IPS-18a (cell line): Measurements from ENCODE around the gene RERG.
"Not testable (repeated sequence)": the region's sequence is repeated elsewhere in the genome, so short reads cannot be mapped to it uniquely, and the experiment has no call there.

Experiments used
- H3K27ac ChIP-seq: one replicate; pipeline ENCODE4 v1.5.1; 2013; ENCODE audit warnings: low read length
- H3K27me3 ChIP-seq: one replicate; pipeline ENCODE4 v1.6.1; 2013; ENCODE audit warnings: mild to moderate bottlenecking, low read length; ENCODE audit not compliant: control insufficient read depth, insufficient read depth
- H3K36me3 ChIP-seq: one replicate; pipeline ENCODE4 v1.6.1; 2013; ENCODE audit warnings: low read depth, low read length; ENCODE audit not compliant: control insufficient read depth
- H3K4me1 ChIP-seq: one replicate; pipeline ENCODE4 v1.6.1; 2013; ENCODE audit warnings: low read depth, low read length; ENCODE audit not compliant: control insufficient read depth
- H3K4me3 ChIP-seq: one replicate; pipeline ENCODE4 v1.5.1; 2013; ENCODE audit warnings: low read length
- H3K9ac ChIP-seq: one replicate; pipeline ENCODE4 v1.6.1; 2013; ENCODE audit warnings: mild to moderate bottlenecking, low read length, moderate library complexity
- H3K9me3 ChIP-seq: one replicate; pipeline ENCODE4 v1.6.1; 2013; ENCODE audit warnings: low read depth, low read length; ENCODE audit not compliant: control insufficient read depth

The RERG gene

GRCh38 chr12:15122344-15122743 lies 98.9 kb downstream of the RERG start:
- Histone ChIP-seq H3K27ac (no peak overlapping the region), H3K9ac (no peak overlapping the region), H3K9me3 (no peaks in the 10 kb centered on the region), H3K36me3 (no peaks in the 10 kb centered on the region), H3K4me1 (no peaks in the 10 kb centered on the region), H3K4me3 (no peak overlapping the region), H3K27me3 (no peaks in the 10 kb centered on the region)

GRCh38 chr12:15118955-15119354 lies 102.3 kb downstream of the RERG start:
- no peak overlapping the region for H3K27ac ChIP-seq
- no peaks in the 10 kb centered on the region for H3K27me3 ChIP-seq
- H3K36me3 ChIP-seq = no peaks in the 10 kb centered on the region
- H3K9me3 ChIP-seq = no peaks in the 10 kb centered on the region
- no peak overlapping the region for H3K9ac ChIP-seq
- no peaks in the 10 kb centered on the region for H3K4me1 ChIP-seq
- no peak overlapping the region for H3K4me3 ChIP-seq

GRCh38 chr12:15116983-15117382 lies 104.2 kb downstream of the RERG start:
- Histone ChIP-seq H3K27me3 (no peaks in the 10 kb centered on the region), H3K27ac (no peak overlapping the region), H3K9me3 (no peaks in the 10 kb centered on the region), H3K4me1 (no peaks in the 10 kb centered on the region), H3K36me3 (no peaks in the 10 kb centered on the region), H3K9ac (no peak overlapping the region), H3K4me3 (no peak overlapping the region)

- no peaks in the 10 kb centered on the region for H3K36me3 ChIP-seq
- no peak overlapping the region for H3K27ac ChIP-seq
- no peaks in the 10 kb centered on the region for H3K27me3 ChIP-seq
- no peaks in the 10 kb centered on the region for H3K4me1 ChIP-seq
- H3K9ac ChIP-seq = no peak overlapping the region
- no peaks in the 10 kb centered on the region for H3K9me3 ChIP-seq
- no peak overlapping the region for H3K4me3 ChIP-seq
Observed at GRCh38 chr12:15116086-15116485, 105.1 kb downstream of the RERG start.

GRCh38 chr12:15115434-15115833 lies 105.8 kb downstream of the RERG start:
- Histone ChIP-seq H3K9me3 (no peaks in the 10 kb centered on the region), H3K36me3 (no peaks in the 10 kb centered on the region), H3K27me3 (no peaks in the 10 kb centered on the region), H3K27ac (no peak overlapping the region), H3K4me3 (no peak overlapping the region), H3K4me1 (no peaks in the 10 kb centered on the region), H3K9ac (no peak overlapping the region)

GRCh38 chr12:15114501-15114900 lies 106.7 kb downstream of the RERG start:
- Histone ChIP-seq H3K9ac (no peak overlapping the region), H3K27ac (no peak overlapping the region), H3K9me3 (no peaks in the 10 kb centered on the region), H3K4me3 (no peak overlapping the region), H3K4me1 (no peaks in the 10 kb centered on the region), H3K36me3 (no peaks in the 10 kb centered on the region), H3K27me3 (no peaks in the 10 kb centered on the region)

- H3K9ac ChIP-seq = no peak overlapping the region
Observed at GRCh38 chr12:15092826-15093225, 128.4 kb downstream of the RERG start.

GRCh38 chr12:15090441-15090840 lies 130.8 kb downstream of the RERG start:
- no peaks in the 10 kb centered on the region for H3K4me1 ChIP-seq
- no peaks in the 10 kb centered on the region for H3K27me3 ChIP-seq
- no peaks in the 10 kb centered on the region for H3K36me3 ChIP-seq
- no peak overlapping the region for H3K4me3 ChIP-seq
- no peak overlapping the region for H3K27ac ChIP-seq
- no peaks in the 10 kb centered on the region for H3K9me3 ChIP-seq
- H3K9ac ChIP-seq = no peak overlapping the region

More at GRCh38 chr12:15092826-15093225, 128.4 kb downstream of the RERG start:
- H3K36me3 ChIP-seq = no peaks in the 10 kb centered on the region
- no peak overlapping the region for H3K27ac ChIP-seq
- H3K4me3 ChIP-seq = no peak overlapping the region
- H3K9me3 ChIP-seq = no peaks in the 10 kb centered on the region
- H3K4me1 ChIP-seq = no peaks in the 10 kb centered on the region
- no peaks in the 10 kb centered on the region for H3K27me3 ChIP-seq

GRCh38 chr12:15088105-15088504 lies 133.1 kb downstream of the RERG start:
- no peak overlapping the region for H3K9ac ChIP-seq
- H3K9me3 ChIP-seq = no peaks in the 10 kb centered on the region
- H3K27me3 ChIP-seq = no peaks in the 10 kb centered on the region
- H3K27ac ChIP-seq = no peak overlapping the region
- H3K4me1 ChIP-seq = no peaks in the 10 kb centered on the region
- H3K4me3 ChIP-seq = no peak overlapping the region
- no peaks in the 10 kb centered on the region for H3K36me3 ChIP-seq

- H3K4me1 ChIP-seq, H3K36me3 ChIP-seq, H3K27ac ChIP-seq, H3K27me3 ChIP-seq, H3K4me3 ChIP-seq, H3K9ac ChIP-seq, H3K9me3 ChIP-seq: not testable (repeated sequence)
Observed at GRCh38 chr12:15077751-15078150, 143.5 kb downstream of the RERG start.

- Histone ChIP-seq H3K36me3 (no peaks in the 10 kb centered on the region), H3K4me3 (no peak overlapping the region), H3K27ac (no peak overlapping the region), H3K27me3 (no peaks in the 10 kb centered on the region), H3K9me3 (no peaks in the 10 kb centered on the region), H3K4me1 (no peaks in the 10 kb centered on the region), H3K9ac (no peak overlapping the region)
Observed at GRCh38 chr12:15074351-15074750, 146.9 kb downstream of the RERG start.

- no peak overlapping the region for H3K9ac ChIP-seq
- H3K27me3 ChIP-seq = no peaks in the 10 kb centered on the region
- H3K4me1 ChIP-seq = no peaks in the 10 kb centered on the region
- no peaks in the 10 kb centered on the region for H3K9me3 ChIP-seq
- no peak overlapping the region for H3K4me3 ChIP-seq
- no peak overlapping the region for H3K27ac ChIP-seq
- H3K36me3 ChIP-seq = no peaks in the 10 kb centered on the region
Observed at GRCh38 chr12:15059123-15059522, 162.1 kb downstream of the RERG start.
